GM12801 (cell line): Measurements from ENCODE around the gene MOBP.

Experiments
- CTCF ChIP-seq: IDR thresholded peaks from one replicate; pipeline ENCODE4 v1.5.1; 2011; ENCODE audit warnings: control low read depth; ENCODE audit not compliant: insufficient read length; ENCODE audit errors: extremely low read depth

Gene MOBP

GRCh38 chr3:39491014-39491413 is 23.5 kb downstream of the MOBP start:
- TF ChIP-seq CTCF = no peak

DNA sequence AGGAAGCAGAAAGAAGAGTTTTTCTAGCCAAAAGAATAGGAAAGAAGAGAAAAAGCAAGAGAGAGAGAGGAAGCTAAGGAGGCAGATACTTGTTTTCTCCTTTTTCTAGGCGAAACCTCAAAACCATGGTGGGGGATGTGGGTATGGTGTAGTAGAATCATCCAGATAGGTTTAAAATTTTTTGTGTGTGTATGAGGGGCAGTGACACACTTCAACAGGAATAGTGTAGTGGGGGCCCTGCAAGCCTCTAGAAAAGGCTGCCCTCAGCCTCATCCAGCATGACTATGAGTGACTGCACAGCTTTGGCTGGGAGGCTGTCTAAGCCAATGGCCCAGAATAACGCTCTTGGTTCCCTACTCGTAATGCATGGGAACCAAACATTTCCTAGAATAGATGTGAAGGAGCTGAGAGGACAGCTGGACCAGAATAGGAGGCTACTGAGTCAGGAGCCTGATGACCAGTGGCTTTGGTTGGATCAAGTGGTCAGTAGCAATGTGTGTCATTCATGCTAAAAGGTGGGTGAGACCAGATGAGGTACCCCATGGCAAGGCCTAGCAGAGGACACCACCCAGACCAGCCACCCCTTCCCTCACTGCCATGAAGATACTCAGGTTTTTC is 24.4 kb downstream of the MOBP start:
- TF ChIP-seq CTCF = no peak

DNA sequence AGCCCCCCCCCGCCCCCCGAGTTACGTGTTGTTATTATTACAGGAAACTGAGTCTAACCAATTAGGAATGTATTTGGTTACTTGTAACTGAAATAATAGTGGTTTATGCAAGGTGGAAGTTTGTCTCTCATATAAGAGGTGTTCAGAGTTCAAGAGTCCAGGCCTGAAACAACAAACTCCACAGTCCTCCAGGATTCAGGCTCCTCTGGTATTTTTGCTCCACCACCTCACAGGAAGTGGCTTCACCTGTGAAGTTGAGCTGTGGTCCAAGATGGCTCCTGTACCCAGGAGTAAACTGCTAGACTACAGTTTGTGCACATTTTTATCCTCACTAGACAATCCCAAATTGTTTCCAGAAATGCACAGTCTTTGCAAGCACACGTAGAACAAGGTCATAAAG is 27.3 kb downstream of the MOBP start:
- TF ChIP-seq CTCF = no peak

GRCh38 chr3:39497753-39498152 is 30.3 kb downstream of the MOBP start:
- TF ChIP-seq CTCF = no peak

- no peak for TF ChIP-seq CTCF
Observed at GRCh38 chr3:39499651-39500273, 32.3 kb downstream of the MOBP start.

- TF ChIP-seq CTCF = no peak
Observed at GRCh38 chr3:39501059-39501458, 33.6 kb downstream of the MOBP start.

DNA sequence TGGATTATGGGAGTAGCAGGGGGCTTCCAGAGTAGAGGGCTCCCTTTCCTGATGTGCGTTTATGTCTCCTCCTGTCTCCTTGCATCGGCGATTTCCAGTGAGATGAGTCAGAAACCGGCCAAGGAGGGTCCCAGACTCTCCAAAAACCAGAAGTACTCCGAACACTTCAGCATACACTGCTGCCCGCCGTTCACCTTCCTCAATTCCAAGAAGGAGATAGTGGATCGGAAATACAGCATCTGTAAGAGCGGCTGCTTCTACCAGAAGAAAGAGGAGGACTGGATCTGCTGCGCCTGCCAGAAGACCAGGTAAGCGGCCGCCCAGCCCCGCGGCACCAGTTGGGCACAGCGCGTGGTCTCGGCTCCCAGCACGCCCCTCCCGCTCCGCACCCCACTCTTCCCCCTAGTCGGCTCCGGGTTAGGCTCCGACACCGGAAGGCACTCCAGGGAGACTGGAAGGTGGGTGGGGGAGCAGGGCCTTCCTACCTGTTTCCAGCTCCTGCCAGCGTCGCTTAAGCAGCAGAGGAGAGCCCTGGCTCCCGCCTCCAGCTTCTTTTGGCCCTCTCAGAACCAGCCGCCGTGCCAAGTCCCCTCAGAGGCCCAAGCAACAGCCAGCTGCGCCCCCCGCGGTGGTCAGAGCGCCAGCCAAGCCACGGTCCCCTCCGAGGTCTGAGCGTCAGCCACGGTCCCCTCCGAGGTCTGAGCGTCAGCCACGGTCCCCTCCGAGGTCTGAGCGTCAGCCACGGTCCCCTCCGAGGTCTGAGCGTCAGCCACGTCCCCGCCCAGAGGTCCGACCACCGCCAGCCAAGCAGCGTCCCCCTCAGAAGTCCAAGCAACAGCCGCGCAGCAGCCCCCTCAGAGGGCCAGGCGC is 34.7 kb downstream of the MOBP start:
- TF ChIP-seq CTCF = no peak
